ENCODE results near the gene CEND1. TPM values are rescaled to one million over a fixed set of nuclear protein-coding genes. Genes with fewer than 3 reads are reported as not detected.

CEND1 gene
- total and polyA plus RNA-seq, 2 of the 13 experiments (the other 11 are each of a cell fraction or from before 2014, with no cell fraction given): not detected

DNA sequence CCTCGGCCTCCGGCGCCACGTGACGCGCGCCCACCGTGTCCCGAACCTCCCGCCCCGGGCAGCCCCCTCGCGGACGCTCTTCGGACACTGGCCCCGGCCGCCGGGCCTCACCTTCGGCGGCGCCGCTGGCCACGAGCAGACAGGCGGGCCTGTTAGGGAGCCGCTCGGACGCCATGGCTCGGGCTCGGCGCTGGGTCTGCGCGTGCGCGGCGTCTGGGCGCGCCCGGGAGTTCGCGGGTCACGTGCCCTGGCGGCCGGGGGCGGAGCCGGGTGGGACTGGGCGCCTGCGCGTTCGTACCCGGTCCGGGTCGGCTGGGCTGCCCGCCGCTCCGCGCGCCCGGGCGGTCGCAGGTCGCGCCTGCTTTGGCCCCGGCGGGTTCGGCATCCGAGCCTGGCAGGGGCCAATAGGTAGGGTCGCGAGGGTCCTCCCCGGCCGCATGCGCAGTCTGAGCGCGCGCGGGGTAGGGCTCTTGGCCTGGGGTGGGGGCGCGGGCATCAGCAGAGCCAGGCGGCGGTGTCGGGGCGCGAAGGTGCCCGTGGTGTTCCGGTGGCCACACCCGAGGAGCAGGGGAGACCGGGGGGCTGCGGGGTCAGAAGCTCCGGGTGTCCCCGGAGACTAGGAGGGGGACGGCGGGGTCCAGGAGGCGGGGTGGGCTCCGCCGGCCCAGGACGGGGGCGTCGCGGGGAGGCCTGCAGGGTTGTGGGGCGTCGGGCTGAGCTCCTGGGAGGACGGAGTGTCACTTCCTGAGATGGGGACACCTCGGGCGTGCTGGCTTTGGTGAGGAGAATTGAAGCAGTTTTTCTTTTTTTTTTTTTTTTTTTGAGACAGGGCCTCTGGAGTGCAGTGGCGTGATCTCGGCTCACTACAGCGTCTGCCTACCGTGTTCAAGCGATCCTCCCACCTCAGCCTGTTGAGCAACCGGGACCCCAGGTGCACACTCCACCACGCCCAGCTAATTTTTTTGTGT is 12.3 kb downstream of the CEND1 start, which contains the start of gene GATD1 (continued):
- TF ChIP-seq, protein P1, sequence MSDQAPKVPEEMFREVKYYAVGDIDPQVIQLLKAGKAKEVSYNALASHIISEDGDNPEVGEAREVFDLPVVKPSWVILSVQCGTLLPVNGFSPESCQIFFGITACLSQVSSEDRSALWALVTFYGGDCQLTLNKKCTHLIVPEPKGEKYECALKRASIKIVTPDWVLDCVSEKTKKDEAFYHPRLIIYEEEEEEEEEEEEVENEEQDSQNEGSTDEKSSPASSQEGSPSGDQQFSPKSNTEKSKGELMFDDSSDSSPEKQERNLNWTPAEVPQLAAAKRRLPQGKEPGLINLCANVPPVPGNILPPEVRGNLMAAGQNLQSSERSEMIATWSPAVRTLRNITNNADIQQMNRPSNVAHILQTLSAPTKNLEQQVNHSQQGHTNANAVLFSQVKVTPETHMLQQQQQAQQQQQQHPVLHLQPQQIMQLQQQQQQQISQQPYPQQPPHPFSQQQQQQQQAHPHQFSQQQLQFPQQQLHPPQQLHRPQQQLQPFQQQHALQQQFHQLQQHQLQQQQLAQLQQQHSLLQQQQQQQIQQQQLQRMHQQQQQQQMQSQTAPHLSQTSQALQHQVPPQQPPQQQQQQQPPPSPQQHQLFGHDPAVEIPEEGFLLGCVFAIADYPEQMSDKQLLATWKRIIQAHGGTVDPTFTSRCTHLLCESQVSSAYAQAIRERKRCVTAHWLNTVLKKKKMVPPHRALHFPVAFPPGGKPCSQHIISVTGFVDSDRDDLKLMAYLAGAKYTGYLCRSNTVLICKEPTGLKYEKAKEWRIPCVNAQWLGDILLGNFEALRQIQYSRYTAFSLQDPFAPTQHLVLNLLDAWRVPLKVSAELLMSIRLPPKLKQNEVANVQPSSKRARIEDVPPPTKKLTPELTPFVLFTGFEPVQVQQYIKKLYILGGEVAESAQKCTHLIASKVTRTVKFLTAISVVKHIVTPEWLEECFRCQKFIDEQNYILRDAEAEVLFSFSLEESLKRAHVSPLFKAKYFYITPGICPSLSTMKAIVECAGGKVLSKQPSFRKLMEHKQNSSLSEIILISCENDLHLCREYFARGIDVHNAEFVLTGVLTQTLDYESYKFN (CRISPR knock-in tag; conservative IDR thresholded peaks at IDR 0.05): no peak; the same call in 1 of the 2 replicates
- TF ChIP-seq BRCA1 (CRISPR knock-in tag; IDR thresholded peaks at IDR 0.05) (no peak), NONO (IDR thresholded peaks at IDR 0.05) (no peak), NONO (CRISPR knock-in tag; conservative IDR thresholded peaks at IDR 0.05) (0 out of 2 replicates have a peak, but pooled peaks have one; percentile 23), TCF12 (IDR thresholded peaks at IDR 0.05) (no peak), TCF12 (CRISPR knock-in tag; IDR thresholded peaks at IDR 0.05) (no peak), ZNF570 (CRISPR knock-in tag; IDR thresholded peaks at IDR 0.05; ENCODE audit: borderline replicate concordance) (0 out of 2 replicates have a peak, but pooled peaks have one; percentile 17), NR2F1 (CRISPR knock-in tag; IDR thresholded peaks at IDR 0.05) (no peak), KLF6 (CRISPR knock-in tag; IDR thresholded peaks at IDR 0.05) (0 out of 2 replicates have a peak, but pooled peaks have one; percentile 15), MLLT10 (CRISPR knock-in tag; IDR thresholded peaks at IDR 0.05) (no peak), KDM6A (CRISPR knock-in tag; IDR thresholded peaks at IDR 0.05; ENCODE audit: low read depth) (no peak), BORCS8-MEF2B (CRISPR knock-in tag; IDR thresholded peaks at IDR 0.05) (no peak; the same call in 1 of the 2 replicates), U2AF1 (optimal IDR thresholded peaks at IDR 0.05; ENCODE audit: low read depth, low read length) (no peak), SRSF1 (optimal IDR thresholded peaks at IDR 0.05; ENCODE audit: low read depth, low read length) (no peak), PHF20 (CRISPR knock-in tag; IDR thresholded peaks at IDR 0.05) (peak; percentile 47; the same call in 1 of the 2 replicates), HNRNPLL (IDR thresholded peaks at IDR 0.05; ENCODE audit: low read depth, low read length, poor library complexity, severe bottlenecking) (no peak), CHD2 (IDR thresholded peaks at IDR 0.05; ENCODE audit: low read depth, low read length) (no peak), RAD21 (CRISPR knock-in tag; IDR thresholded peaks at IDR 0.05) (0 out of 2 replicates have a peak, but pooled peaks have one; percentile 25), SCMH1 (CRISPR knock-in tag; IDR thresholded peaks at IDR 0.05; ENCODE audit: borderline replicate concordance) (no peak), ZBTB38 (CRISPR knock-in tag; IDR thresholded peaks at IDR 0.05) (no peak), ZNF644 (CRISPR knock-in tag; IDR thresholded peaks at IDR 0.05; ENCODE audit: low read depth) (no peak), RXRA (CRISPR knock-in tag; IDR thresholded peaks at IDR 0.05) (0 out of 2 replicates have a peak, but pooled peaks have one; percentile 31), ZNF768 (CRISPR knock-in tag; IDR thresholded peaks at IDR 0.05) (no peak; the same call in 1 of the 2 replicates), ZBTB21 (CRISPR knock-in tag; IDR thresholded peaks at IDR 0.05) (no peak), ZNF331 (CRISPR knock-in tag; IDR thresholded peaks at IDR 0.05) (no peak)
- TF ChIP-seq, protein P2, sequence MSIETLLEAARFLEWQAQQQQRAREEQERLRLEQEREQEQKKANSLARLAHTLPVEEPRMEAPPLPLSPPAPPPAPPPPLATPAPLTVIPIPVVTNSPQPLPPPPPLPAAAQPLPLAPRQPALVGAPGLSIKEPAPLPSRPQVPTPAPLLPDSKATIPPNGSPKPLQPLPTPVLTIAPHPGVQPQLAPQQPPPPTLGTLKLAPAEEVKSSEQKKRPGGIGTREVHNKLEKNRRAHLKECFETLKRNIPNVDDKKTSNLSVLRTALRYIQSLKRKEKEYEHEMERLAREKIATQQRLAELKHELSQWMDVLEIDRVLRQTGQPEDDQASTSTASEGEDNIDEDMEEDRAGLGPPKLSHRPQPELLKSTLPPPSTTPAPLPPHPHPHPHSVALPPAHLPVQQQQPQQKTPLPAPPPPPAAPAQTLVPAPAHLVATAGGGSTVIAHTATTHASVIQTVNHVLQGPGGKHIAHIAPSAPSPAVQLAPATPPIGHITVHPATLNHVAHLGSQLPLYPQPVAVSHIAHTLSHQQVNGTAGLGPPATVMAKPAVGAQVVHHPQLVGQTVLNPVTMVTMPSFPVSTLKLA (IDR thresholded peaks at IDR 0.05): no peak

All from HepG2 (cell line).